Measurements from ENCODE around the gene ALDH1A3.

DNA sequence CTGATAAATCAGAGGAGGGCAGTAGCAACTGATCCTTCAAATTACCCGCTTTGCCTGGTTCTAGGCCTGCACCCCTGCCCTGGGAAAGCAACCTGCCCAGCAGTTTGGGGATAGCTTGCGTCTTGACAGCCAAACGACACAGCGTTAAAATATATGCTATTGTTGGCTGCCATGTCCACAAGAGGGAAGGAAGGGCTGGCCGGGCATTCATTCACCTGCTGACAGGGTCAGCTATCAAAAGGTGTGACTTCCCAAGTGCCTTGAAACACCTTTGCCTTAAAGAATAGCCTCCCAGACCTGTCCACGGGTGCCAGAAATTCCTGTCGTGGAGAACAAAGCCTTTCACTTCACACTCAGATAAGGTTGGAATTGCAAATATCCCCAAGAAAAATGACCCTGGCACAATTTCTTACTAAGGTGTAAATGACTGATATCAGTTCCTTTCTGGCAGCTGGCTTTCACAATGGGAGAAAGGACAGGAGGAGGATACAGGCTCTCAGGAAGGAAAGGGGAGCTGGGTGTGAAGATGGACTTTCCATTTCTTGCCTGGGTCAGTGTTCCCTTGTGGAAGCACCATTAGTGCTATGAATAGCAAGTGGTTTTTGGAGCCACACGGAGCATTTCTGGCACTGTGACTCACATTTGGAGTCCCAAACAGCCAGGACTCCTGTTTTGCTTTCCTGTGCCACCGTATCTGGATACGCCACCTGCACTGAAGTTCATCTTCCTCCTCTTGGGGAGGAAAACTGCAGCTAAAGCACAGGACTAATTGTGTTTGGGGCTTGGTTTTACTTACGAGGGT, 19.2 kb downstream of the ALDH1A3 start:
- TF ChIP-seq, protein P1, sequence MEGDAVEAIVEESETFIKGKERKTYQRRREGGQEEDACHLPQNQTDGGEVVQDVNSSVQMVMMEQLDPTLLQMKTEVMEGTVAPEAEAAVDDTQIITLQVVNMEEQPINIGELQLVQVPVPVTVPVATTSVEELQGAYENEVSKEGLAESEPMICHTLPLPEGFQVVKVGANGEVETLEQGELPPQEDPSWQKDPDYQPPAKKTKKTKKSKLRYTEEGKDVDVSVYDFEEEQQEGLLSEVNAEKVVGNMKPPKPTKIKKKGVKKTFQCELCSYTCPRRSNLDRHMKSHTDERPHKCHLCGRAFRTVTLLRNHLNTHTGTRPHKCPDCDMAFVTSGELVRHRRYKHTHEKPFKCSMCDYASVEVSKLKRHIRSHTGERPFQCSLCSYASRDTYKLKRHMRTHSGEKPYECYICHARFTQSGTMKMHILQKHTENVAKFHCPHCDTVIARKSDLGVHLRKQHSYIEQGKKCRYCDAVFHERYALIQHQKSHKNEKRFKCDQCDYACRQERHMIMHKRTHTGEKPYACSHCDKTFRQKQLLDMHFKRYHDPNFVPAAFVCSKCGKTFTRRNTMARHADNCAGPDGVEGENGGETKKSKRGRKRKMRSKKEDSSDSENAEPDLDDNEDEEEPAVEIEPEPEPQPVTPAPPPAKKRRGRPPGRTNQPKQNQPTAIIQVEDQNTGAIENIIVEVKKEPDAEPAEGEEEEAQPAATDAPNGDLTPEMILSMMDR (conservative IDR thresholded peaks at IDR 0.05 in 1 of 2, IDR thresholded peaks at IDR 0.05 in 1 of 2; ENCODE audit: low read depth in 1 of 2, low read length in 2 of 2): no peak
- no peak for TF ChIP-seq EZH2 (IDR thresholded peaks at IDR 0.05; ENCODE audit: low read length, missing control alignments)
